Measurements from ENCODE around the gene HIF3A.
"Not testable (repeated sequence)": the region's sequence is repeated elsewhere in the genome, so short reads cannot be mapped to it uniquely, and the experiment has no call there.

HIF3A gene

DNA sequence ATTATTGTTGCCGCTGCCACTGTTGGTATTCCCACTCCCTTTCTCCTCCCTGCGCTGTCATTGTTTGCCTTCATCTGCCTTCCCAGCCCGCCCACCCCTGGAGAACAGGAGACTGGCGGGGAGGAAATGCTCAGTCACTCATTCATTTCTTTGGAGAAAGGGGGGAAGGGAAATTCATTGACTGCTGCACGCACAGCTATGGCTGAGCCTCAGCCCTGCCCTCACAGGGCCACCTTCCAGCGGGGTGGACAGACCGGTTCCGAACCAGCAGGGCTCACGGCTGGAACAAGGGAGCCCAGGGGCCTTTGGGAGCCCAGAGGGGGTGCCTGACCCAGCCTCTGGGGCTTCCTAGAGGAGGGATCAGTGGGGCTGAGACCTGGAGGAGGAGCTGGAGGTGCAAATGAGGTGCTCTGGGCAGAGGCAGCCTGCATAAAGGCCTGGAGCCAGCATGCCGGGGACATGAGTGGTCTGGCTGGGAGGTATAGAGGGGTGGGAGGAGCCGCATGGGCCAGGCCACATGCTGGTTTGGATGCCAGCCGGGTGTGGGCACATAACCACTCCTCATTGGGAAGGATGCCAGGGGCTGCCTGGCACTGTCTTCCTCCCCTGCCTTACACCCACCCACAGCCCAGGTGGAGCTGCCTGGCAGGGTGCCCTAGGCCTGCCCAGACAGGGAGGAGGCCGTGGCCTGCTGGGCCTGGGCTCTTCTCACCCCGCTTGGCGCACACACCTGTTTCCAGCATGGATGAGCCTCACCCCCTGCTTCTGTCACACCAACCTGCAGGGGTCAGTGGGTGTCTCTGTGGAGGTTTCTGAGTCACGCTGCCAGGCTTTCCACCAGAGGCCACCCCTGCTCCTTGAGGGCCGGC is 76.9 kb downstream of the HIF3A start:
- Histone ChIP-seq H3K36me3 (ENCODE audit: insufficient read depth, low read length) (peaks cover 36% of the 10 kb centered on the region), H3K4me3 (no peak overlapping the region), H3K9ac (ENCODE audit: insufficient read length) (no peak overlapping the region), H3K9me3 (ENCODE audit: low read depth, low read length) (no peaks in the 10 kb centered on the region), H3K27ac (no peak overlapping the region)
- DNase-seq (ENCODE audit: low read depth, low spot score): no peak
- TF ChIP-seq POLR2AphosphoS5 (IDR thresholded peaks at IDR 0.05; ENCODE audit: borderline replicate concordance, low read depth, low read length): no peak
- no peak for TF ChIP-seq FOXP2 (optimal IDR thresholded peaks at IDR 0.05; ENCODE audit: control extremely low read depth, extremely low read length, insufficient read depth)
- no peak for TF ChIP-seq EZH2 (IDR thresholded peaks at IDR 0.05)

DNA sequence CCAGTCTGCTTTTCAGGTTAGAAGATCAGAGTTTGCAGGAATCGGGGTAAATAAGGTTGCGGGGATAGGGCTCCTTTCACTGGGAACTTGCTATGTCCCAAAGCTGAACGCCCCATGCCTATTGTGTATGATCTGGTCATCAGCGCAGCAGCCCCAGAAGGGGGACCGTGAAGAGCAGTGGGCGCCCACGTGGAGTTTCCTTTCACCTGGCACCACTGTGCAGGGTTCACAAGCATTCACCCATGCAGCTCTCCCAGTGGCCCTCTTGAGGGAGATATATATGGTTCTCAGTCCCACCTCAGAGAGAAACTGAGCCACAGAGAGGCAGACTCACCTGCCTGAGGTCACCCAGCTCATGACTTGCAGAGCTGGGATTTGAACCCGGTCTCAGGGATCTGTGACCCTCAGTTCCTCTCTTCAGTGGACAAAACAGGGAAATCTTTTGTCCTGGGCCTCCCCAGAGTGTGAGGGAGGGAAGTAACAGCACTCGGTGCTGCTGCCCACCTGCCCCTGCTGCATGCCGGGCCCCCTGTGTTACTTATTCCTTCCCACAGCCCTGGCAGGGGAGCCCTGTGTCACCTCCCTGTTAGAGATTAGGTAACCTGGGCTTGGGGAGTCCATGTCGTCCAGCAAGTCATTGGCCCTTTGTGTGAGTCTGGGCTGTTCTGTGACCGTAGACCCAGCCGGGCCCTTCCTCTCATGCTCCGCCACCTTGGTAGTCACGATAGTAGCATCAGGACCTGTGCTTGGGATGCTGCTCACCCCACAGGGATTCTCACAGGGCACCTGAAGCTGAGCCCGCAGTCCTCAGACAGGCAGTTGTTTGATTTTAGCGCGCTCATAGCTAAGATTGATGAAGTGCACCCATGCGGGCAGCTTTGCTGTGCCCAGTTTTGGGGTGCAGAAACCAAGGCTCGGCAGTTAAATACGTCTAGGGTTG is 78.0 kb downstream of the HIF3A start:
- no peak overlapping the region for H3K27ac ChIP-seq
- peaks cover 47% of the 10 kb centered on the region for H3K36me3 ChIP-seq (ENCODE audit: insufficient read depth, low read length)
- DNase-seq (ENCODE audit: low read depth, low spot score): no peak
- H3K4me3 ChIP-seq: no peak overlapping the region
- H3K9me3 ChIP-seq (ENCODE audit: low read depth, low read length): no peaks in the 10 kb centered on the region; the same call in 1 of the 2 replicates
- H3K9ac ChIP-seq (ENCODE audit: insufficient read length): no peak overlapping the region
- TF ChIP-seq FOXP2 (optimal IDR thresholded peaks at IDR 0.05; ENCODE audit: control extremely low read depth, extremely low read length, insufficient read depth) (no peak), POLR2AphosphoS5 (IDR thresholded peaks at IDR 0.05; ENCODE audit: borderline replicate concordance, low read depth, low read length) (no peak), EZH2 (IDR thresholded peaks at IDR 0.05) (no peak)

DNA sequence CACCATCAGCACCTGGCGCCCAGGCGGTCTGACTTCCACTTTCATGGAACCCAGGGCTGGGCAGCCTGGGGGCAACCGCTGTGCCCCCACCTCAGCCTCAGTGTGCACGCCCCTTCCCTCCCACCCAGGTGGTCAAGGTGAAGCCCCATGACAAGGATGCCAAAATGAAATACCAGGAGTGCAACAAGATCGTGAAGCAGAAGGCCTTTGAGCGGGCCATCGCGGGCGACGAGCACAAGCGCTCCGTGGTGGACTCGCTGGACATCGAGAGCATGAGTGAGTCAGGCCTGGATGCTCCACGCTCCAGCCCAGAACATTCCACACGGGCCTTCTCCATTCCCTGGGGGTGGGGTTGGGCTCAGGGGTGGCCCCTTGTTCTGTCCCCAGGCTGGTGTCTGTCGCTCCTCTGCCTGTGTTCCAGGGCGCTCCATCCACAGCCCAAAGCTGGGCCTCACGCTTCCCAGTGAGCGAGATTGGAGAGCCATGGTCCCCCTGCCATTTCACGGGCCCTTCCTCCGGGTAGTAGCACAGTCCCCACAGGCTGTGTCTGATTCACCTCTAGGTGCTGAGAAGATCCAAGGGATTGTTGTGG is 78.7 kb downstream of the HIF3A start:
- H3K27ac ChIP-seq; DNase-seq (ENCODE audit: low read depth, low spot score); H3K9me3 ChIP-seq (ENCODE audit: low read depth, low read length); H3K9ac ChIP-seq (ENCODE audit: insufficient read length); H3K4me3 ChIP-seq: not testable (repeated sequence)
- peaks cover 51% of the 10 kb centered on the region for H3K36me3 ChIP-seq (ENCODE audit: insufficient read depth, low read length)

DNA sequence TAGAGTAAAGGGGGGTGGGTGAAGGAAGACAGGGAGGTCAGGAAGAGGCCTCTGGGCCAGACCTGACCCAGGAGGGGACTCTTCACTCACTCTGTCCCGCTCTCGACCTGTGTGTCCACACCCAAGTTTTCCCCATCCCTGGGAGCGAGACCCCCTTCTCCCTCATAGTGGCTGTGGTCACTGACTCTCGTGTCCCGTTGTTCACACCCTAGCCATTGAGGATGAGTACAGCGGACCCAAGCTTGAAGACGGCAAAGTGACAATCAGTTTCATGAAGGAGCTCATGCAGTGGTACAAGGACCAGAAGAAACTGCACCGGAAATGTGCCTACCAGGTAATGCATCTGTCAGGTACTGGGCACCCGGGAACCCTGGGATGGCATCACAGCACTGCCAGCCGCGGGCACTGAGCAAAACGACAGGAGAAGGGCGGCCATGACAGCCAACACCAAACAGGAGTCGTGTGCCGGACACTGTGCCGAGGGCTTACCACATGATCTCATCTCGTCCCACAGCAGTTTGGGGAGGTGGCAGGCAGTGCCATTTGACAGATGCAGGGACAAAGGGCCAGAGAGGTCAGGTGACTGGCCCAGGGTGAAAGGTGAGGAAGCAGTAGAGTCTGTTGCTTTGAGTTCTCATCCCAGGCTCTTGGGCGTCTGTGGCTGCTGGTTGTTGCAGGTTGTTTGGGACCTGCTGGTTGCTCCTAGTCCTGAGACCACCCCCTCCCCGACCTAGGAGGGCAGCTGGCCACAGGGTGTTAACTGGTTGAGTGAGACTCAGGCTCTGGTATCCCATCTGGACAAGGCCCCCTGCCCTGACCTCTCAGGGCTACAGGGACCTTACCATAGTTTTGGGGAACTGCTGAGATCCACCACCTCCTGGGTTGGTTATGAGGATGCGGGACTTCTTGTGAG is 79.7 kb downstream of the HIF3A start:
- no peak for DNase-seq (ENCODE audit: low read depth, low spot score)
- Histone ChIP-seq H3K27ac (no peak overlapping the region), H3K36me3 (ENCODE audit: insufficient read depth, low read length) (peaks cover 59% of the 10 kb centered on the region), H3K9ac (ENCODE audit: insufficient read length) (no peak overlapping the region), H3K9me3 (ENCODE audit: low read depth, low read length) (peaks cover 7% of the 10 kb centered on the region), H3K4me3 (no peak overlapping the region)
- TF ChIP-seq FOXP2 (optimal IDR thresholded peaks at IDR 0.05; ENCODE audit: control extremely low read depth, extremely low read length, insufficient read depth) (no peak), POLR2AphosphoS5 (IDR thresholded peaks at IDR 0.05; ENCODE audit: borderline replicate concordance, low read depth, low read length) (no peak), EZH2 (IDR thresholded peaks at IDR 0.05) (no peak)

DNA sequence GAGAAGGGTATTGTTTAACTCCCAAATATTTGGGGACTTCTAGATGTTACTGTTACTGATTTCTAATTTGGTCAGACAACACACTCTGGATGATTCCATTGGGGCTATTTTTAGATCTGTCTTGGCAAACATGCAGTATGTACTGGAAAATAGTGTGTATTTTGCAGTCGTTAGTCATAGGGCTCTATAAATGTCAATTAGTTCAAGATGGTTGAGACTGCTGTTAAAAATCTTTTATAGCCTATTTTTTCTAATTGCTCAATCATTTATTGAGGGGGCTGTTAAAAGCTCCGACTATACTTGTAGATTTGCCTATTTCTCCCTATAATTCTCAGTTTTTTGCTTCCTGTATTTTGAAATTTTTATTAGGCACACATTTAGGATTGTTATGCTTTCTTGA is 81.4 kb downstream of the HIF3A start:
- peaks cover 7% of the 10 kb centered on the region for H3K9me3 ChIP-seq (ENCODE audit: low read depth, low read length)
- no peak overlapping the region for H3K9ac ChIP-seq (ENCODE audit: insufficient read length)
- peak overlapping the region; percentile 85 for H3K27ac ChIP-seq
- peaks cover 69% of the 10 kb centered on the region for H3K36me3 ChIP-seq (ENCODE audit: insufficient read depth, low read length)
- TF ChIP-seq POLR2AphosphoS5 (IDR thresholded peaks at IDR 0.05; ENCODE audit: borderline replicate concordance, low read depth, low read length): peak; percentile 35; the same call in 1 of the 2 replicates
- TF ChIP-seq FOXP2 (optimal IDR thresholded peaks at IDR 0.05; ENCODE audit: control extremely low read depth, extremely low read length, insufficient read depth): no peak
- no peak for TF ChIP-seq EZH2 (IDR thresholded peaks at IDR 0.05)
- H3K4me3 ChIP-seq: peak overlapping the region; percentile 53
- peak; percentile 35 for DNase-seq (ENCODE audit: low read depth, low spot score)

DNA sequence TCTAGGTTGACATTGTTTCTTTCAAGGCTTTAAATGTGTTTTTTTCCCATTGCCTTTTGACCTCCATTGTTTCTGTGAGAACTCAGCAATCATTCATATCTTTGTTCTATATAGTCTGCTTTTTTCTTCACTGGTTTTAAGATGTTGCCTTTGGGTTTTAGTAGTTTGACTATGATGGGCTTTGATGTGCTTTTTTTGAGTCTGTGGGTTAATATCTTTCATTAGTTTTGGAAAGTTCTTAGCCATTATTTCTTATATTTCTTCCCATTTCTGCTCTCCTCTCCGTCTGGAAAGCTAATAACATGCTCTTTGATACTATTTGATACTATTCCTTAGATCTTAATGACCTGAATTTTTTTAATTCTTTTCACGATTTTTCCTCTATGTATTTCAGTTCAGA is 83.8 kb downstream of the HIF3A start:
- TF ChIP-seq EZH2 (IDR thresholded peaks at IDR 0.05) (no peak), FOXP2 (optimal IDR thresholded peaks at IDR 0.05; ENCODE audit: control extremely low read depth, extremely low read length, insufficient read depth) (no peak), POLR2AphosphoS5 (IDR thresholded peaks at IDR 0.05; ENCODE audit: borderline replicate concordance, low read depth, low read length) (no peak)
- H3K27ac ChIP-seq: no peak overlapping the region
- DNase-seq (ENCODE audit: low read depth, low spot score): no peak
- H3K9me3 ChIP-seq (ENCODE audit: low read depth, low read length): peaks cover 7% of the 10 kb centered on the region
- no peak overlapping the region for H3K9ac ChIP-seq (ENCODE audit: insufficient read length)
- peaks cover 89% of the 10 kb centered on the region for H3K36me3 ChIP-seq (ENCODE audit: insufficient read depth, low read length)
- H3K4me3 ChIP-seq: no peak overlapping the region

DNA sequence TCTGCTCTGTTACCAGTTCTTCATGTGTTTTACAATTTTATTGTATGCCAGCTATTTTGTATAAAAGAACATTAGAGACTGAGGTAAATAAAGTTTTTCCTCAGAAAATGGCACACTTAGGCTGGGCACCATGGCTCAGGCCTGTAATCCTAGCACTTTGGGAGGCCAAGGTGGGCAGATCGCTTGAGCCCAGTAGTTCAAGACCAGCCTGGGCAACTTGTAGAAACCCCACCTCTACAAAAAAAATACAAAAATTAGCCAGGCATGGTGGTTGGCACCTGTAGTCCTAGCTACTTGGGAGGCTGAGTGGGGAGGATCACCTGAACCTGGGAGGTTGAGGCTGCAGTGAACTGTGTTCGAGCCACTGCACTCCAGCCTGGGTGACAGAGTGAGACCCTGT is 84.5 kb downstream of the HIF3A start:
- Histone ChIP-seq H3K9me3 (ENCODE audit: low read depth, low read length) (peaks cover 7% of the 10 kb centered on the region), H3K4me3 (no peak overlapping the region), H3K27ac (no peak overlapping the region), H3K9ac (ENCODE audit: insufficient read length) (no peak overlapping the region), H3K36me3 (ENCODE audit: insufficient read depth, low read length) (peaks cover 87% of the 10 kb centered on the region)
- no peak for TF ChIP-seq FOXP2 (optimal IDR thresholded peaks at IDR 0.05; ENCODE audit: control extremely low read depth, extremely low read length, insufficient read depth)
- TF ChIP-seq EZH2 (IDR thresholded peaks at IDR 0.05): no peak
- TF ChIP-seq POLR2AphosphoS5 (IDR thresholded peaks at IDR 0.05; ENCODE audit: borderline replicate concordance, low read depth, low read length): no peak
- no peak for DNase-seq (ENCODE audit: low read depth, low spot score)

All from SK-N-MC (cell line).